SK-N-SH (cell line): ENCODE measurements around the gene IL2RA.

Source experiments
- CTCF ChIP-seq: fragments of 200-600 bp; sonication (generic); IDR thresholded peaks from 2 replicates; pipeline ENCODE4 v1.6.1; 2017; ENCODE audit warnings: antibody characterized with exemption, mild to moderate bottlenecking, moderate library complexity
- EZH2phosphoT487 ChIP-seq: fragments of 200-600 bp; sonication (generic); IDR thresholded peaks from 2 replicates; pipeline ENCODE4 v1.6.1; 2017; ENCODE audit warnings: low read depth, mixed run types, mild to moderate bottlenecking, antibody characterized with exemption, moderate library complexity, borderline replicate concordance
- JUND ChIP-seq: IDR thresholded peaks from 2 replicates; pipeline ENCODE4 v1.4.0; 2012
- MAX ChIP-seq: IDR thresholded peaks from 2 replicates; pipeline ENCODE4 v1.4.0; 2012; ENCODE audit warnings: low read depth
- MXI1 ChIP-seq: IDR thresholded peaks from 2 replicates; pipeline ENCODE4 v1.6.1; 2012; ENCODE audit warnings: mild to moderate bottlenecking, low read depth, low read length, improper control_type of control experiment
- POLR2AphosphoS5 ChIP-seq: IDR thresholded peaks from 2 replicates; pipeline ENCODE4 v1.6.1; 2012; ENCODE audit warnings: low read depth, low read length
- REST ChIP-seq: IDR thresholded peaks from 2 replicates; pipeline ENCODE4 v1.6.1; 2012; ENCODE audit warnings: mild to moderate bottlenecking, low read depth, low read length, moderate library complexity
- RFX5 ChIP-seq: IDR thresholded peaks from 2 replicates; pipeline ENCODE4 v1.6.1; 2012; ENCODE audit warnings: mild to moderate bottlenecking, improper control_type of control experiment, low read length
- TF ChIP-seq, protein P1 (sequence below): IDR thresholded peaks from 2 replicates; pipeline ENCODE4 v1.4.0; 2012; ENCODE audit warnings: low read depth, borderline replicate concordance

GRCh38 chr10:5978230-5978489 lies 84.0 kb downstream of the IL2RA start:
- TF ChIP-seq, protein P1, sequence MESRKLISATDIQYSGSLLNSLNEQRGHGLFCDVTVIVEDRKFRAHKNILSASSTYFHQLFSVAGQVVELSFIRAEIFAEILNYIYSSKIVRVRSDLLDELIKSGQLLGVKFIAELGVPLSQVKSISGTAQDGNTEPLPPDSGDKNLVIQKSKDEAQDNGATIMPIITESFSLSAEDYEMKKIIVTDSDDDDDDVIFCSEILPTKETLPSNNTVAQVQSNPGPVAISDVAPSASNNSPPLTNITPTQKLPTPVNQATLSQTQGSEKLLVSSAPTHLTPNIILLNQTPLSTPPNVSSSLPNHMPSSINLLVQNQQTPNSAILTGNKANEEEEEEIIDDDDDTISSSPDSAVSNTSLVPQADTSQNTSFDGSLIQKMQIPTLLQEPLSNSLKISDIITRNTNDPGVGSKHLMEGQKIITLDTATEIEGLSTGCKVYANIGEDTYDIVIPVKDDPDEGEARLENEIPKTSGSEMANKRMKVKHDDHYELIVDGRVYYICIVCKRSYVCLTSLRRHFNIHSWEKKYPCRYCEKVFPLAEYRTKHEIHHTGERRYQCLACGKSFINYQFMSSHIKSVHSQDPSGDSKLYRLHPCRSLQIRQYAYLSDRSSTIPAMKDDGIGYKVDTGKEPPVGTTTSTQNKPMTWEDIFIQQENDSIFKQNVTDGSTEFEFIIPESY = no peak
- TF ChIP-seq CTCF (no peak), JUND (no peak), POLR2AphosphoS5 (no peak), MXI1 (no peak), REST (no peak), RFX5 (no peak), EZH2phosphoT487 (no peak), MAX (no peak)
